DOHH2 (cell line): ENCODE data around the gene ANKRD30A.
"Not testable (repeated sequence)": the region's sequence is repeated elsewhere in the genome, so short reads cannot be mapped to it uniquely, and the experiment has no call there.

Experiments used
- H3F3A ChIP-seq: fragments of 200-600 bp; sonication (generic), shearing (Covaris generic); 2 replicates; pipeline ENCODE4 v1.6.0; 2016; ENCODE audit warnings: antibody characterized with exemption, mild to moderate bottlenecking; ENCODE audit not compliant: control insufficient read depth, insufficient read depth
- H3K27ac ChIP-seq: fragments of 200-600 bp; sonication (generic); 2 replicates; pipeline ENCODE4 v1.5.1; 2014; ENCODE audit warnings: low read depth, mild to moderate bottlenecking, low read length, moderate library complexity
- H3K27me3 ChIP-seq: fragments of 200-600 bp; sonication (generic); 2 replicates; pipeline ENCODE4 v1.6.1; 2014; ENCODE audit warnings: mild to moderate bottlenecking, low read length, mixed read lengths; ENCODE audit not compliant: control insufficient read depth
- H3K36me3 ChIP-seq: fragments of 200-600 bp; sonication (generic); 2 replicates; pipeline ENCODE4 v1.6.1; 2014; ENCODE audit warnings: mild to moderate bottlenecking, low read length, moderate library complexity, mixed read lengths; ENCODE audit not compliant: control insufficient read depth
- H3K4me1 ChIP-seq: fragments of 200-600 bp; sonication (generic); 2 replicates; pipeline ENCODE4 v1.6.1; 2014; ENCODE audit warnings: mild to moderate bottlenecking, low read length, mixed read lengths; ENCODE audit not compliant: control insufficient read depth
- H3K4me2 ChIP-seq: fragments of 200-600 bp; sonication (generic); 2 replicates; pipeline ENCODE4 v1.6.0; 2014; ENCODE audit warnings: mild to moderate bottlenecking, low read length, moderate library complexity
- H3K4me3 ChIP-seq: fragments of 200-600 bp; sonication (generic); 2 replicates; pipeline ENCODE4 v1.5.1; 2014; ENCODE audit warnings: mild to moderate bottlenecking, low read length, mixed read lengths
- H3K79me2 ChIP-seq: fragments of 200-600 bp; sonication (generic); 2 replicates; pipeline ENCODE4 v1.6.1; 2014; ENCODE audit warnings: mild to moderate bottlenecking, low read length, mixed read lengths; ENCODE audit not compliant: control insufficient read depth
- H3K9me2 ChIP-seq: fragments of 200-600 bp; sonication (generic); replicated peaks from 2 replicates; pipeline ENCODE4 v1.6.1; 2014; ENCODE audit warnings: mild to moderate bottlenecking, low read length, mixed read lengths; ENCODE audit not compliant: control insufficient read depth
- H3K9me3 ChIP-seq: fragments of 200-600 bp; sonication (generic); 2 replicates; pipeline ENCODE4 v1.6.1; 2014; ENCODE audit warnings: antibody characterized with exemption, low read length, mixed read lengths; ENCODE audit not compliant: control insufficient read depth, insufficient read depth
- H4K20me1 ChIP-seq: fragments of 200-600 bp; sonication (generic); 2 replicates; pipeline ENCODE4 v1.6.0; 2014; ENCODE audit warnings: low read depth, mild to moderate bottlenecking, antibody characterized with exemption, low read length, moderate library complexity; ENCODE audit not compliant: control insufficient read depth, insufficient read depth
- CTCF ChIP-seq: fragments of 200-600 bp; sonication (generic); IDR thresholded peaks from one replicate; pipeline ENCODE4 v1.5.1; 2014; ENCODE audit warnings: antibody characterized with exemption, mild to moderate bottlenecking, low read depth, low read length; ENCODE audit not compliant: poor library complexity, severe bottlenecking
- EZH2phosphoT487 ChIP-seq: fragments of 200-600 bp; sonication (generic); IDR thresholded peaks from 2 replicates; pipeline ENCODE4 v1.6.1; 2017; ENCODE audit warnings: borderline replicate concordance, mild to moderate bottlenecking, antibody characterized with exemption, low read length, moderate library complexity, mixed read lengths

Gene ANKRD30A

DNA sequence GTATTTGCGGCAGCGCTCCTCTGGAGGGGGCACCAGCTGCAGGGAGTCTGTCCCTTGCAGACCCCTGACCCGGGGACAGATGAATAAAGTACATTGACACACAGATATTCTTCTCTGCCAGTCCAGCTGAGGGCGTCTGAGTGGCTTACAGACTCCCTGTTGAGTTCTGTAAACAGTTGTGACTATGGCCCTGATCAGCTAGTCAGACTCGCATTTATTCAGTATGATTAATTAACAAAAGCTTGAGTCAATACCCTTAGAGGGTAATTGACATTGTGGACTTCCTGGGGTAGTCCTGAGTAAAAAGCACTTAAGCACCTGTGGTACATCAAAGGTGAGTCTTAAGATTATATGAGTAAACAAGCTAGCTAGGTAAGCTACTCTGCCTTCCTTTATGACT is 21.0 kb downstream of the ANKRD30A start:
- no peak overlapping the region for H3K27ac ChIP-seq
- H3K4me2 ChIP-seq = no peak overlapping the region
- H3F3A ChIP-seq = no peaks in the 10 kb centered on the region
- no peaks in the 10 kb centered on the region for H3K9me3 ChIP-seq
- no peak for TF ChIP-seq CTCF
- TF ChIP-seq EZH2phosphoT487 = no peak
- H3K9me2 ChIP-seq = no peaks in the 10 kb centered on the region
- H3K36me3 ChIP-seq = no peaks in the 10 kb centered on the region
- no peak overlapping the region for H3K4me3 ChIP-seq
- no peaks in the 10 kb centered on the region for H4K20me1 ChIP-seq
- no peaks in the 10 kb centered on the region for H3K27me3 ChIP-seq
- H3K79me2 ChIP-seq = no peaks in the 10 kb centered on the region
- H3K4me1 ChIP-seq = no peaks in the 10 kb centered on the region

DNA sequence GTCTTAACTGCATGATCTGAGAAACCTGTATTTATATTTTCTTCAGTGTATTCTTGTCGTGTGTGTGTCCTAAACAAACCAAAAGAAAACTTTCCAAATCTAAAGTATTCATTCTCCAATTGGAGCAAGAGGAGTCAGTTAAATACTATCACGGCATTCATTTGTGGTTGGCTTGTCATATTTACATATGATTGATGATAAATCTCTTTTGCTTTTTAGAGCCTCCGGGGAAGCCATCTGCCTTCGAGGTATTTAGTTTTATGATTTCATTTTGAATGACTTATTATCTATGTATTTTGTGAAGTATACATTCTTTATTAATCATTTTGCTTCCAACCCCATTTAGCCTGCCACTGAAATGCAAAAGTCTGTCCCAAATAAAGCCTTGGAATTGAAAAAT is 37.0 kb downstream of the ANKRD30A start:
- not testable (repeated sequence) for H3F3A ChIP-seq, H3K4me2 ChIP-seq, H3K9me2 ChIP-seq, H3K4me1 ChIP-seq, H3K79me2 ChIP-seq, H3K27ac ChIP-seq, H3K27me3 ChIP-seq, H3K4me3 ChIP-seq, H4K20me1 ChIP-seq, H3K9me3 ChIP-seq, H3K36me3 ChIP-seq

DNA sequence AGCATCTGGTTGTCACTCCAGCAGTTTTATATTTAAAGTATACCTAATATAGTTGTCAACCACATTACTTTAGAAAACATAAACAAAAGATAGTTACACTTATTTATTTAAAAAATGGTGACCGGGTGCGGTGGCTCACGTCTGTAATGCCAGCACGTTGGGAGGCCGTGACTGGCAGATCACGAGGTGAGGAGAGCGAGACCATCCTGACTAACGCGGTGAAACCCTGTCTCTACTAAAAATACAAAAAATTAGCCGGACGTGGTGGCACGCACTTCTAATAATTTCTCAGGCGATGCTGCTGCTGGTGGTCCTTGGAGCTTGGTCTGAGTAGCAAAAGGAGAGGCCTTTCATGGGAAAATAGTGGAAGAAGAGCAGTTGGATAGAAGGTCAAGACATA is 46.5 kb downstream of the ANKRD30A start:
- not testable (repeated sequence) for H4K20me1 ChIP-seq, H3F3A ChIP-seq, H3K4me1 ChIP-seq, H3K36me3 ChIP-seq, H3K27me3 ChIP-seq, H3K9me2 ChIP-seq, H3K9me3 ChIP-seq, H3K27ac ChIP-seq, H3K4me3 ChIP-seq, H3K4me2 ChIP-seq, H3K79me2 ChIP-seq

DNA sequence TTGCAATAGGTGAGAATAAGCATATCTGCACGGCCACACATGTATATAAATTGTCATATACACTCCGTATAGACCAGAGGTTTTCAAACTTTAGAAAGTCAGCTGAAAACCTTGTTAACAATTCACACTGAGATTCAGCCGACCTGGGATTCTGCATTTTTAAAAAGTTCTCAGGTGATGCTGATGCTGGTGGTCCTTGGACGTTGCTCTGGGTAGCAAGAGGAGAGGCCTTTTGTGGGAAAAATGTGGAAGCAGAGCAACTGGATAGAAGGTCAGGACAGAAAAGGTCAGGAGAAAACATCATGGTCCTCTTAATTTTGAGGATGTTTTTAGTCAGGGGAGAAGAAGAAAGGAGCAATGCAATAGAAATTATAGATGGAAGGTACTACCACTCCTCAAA is 52.9 kb downstream of the ANKRD30A start:
- H3K27ac ChIP-seq, H3F3A ChIP-seq, H3K4me3 ChIP-seq, H3K4me1 ChIP-seq, H3K36me3 ChIP-seq, H3K79me2 ChIP-seq, H3K9me2 ChIP-seq, H3K4me2 ChIP-seq, H4K20me1 ChIP-seq, H3K9me3 ChIP-seq, H3K27me3 ChIP-seq: not testable (repeated sequence)

DNA sequence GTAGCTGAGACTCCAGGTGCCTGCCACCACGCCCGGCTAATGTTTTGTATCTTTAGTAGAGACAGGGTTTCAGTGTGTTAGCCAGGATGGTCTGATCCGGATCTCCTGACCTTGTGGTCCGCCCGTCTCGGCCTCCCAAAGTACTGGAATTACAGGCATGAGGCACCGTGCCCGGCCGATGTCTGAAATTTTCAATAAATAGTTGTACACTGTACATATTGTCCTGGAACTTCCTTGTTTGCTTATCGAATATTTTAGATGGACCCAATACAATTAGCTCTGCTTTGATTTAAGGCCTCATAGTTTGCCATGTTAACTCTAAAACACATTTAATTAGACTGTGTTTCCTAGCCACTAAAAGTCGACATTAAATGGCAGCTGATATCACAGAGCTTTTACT is 57.3 kb downstream of the ANKRD30A start:
- not testable (repeated sequence) for H3K9me3 ChIP-seq, H4K20me1 ChIP-seq, H3K4me3 ChIP-seq, H3K79me2 ChIP-seq, H3F3A ChIP-seq, H3K4me2 ChIP-seq, H3K27ac ChIP-seq, H3K27me3 ChIP-seq, H3K4me1 ChIP-seq, H3K36me3 ChIP-seq, H3K9me2 ChIP-seq
